ENCODE measurements around the gene ABLIM2. TPM values are rescaled to one million over a fixed set of nuclear protein-coding genes. Genes with fewer than 3 reads are reported as not detected.

ABLIM2 gene
- total and polyA plus RNA-seq, 2 of the 13 experiments (the other 11 are each of a cell fraction or from before 2014, with no cell fraction given), result 0.20 to 0.37 TPM

GRCh38 chr4:8050555-8051206 lies 107.9 kb downstream of the ABLIM2 start (continued):
- peak; percentile 66; the same call in 1 of the 2 replicates for TF ChIP-seq KDM5B (CRISPR knock-in tag; IDR thresholded peaks at IDR 0.05; ENCODE audit: borderline replicate concordance)
- TF ChIP-seq HNRNPUL1 (IDR thresholded peaks at IDR 0.05; ENCODE audit: low read depth, low read length), result no peak
- TF ChIP-seq CHCHD3 (CRISPR knock-in tag; IDR thresholded peaks at IDR 0.05), result no peak
- no peak for TF ChIP-seq TOPORS (CRISPR knock-in tag; IDR thresholded peaks at IDR 0.05)
- no peak for TF ChIP-seq TMF1 (CRISPR knock-in tag; IDR thresholded peaks at IDR 0.05; ENCODE audit: low read depth)
- no peak for TF ChIP-seq ZBTB8A (CRISPR knock-in tag; IDR thresholded peaks at IDR 0.05; ENCODE audit: borderline replicate concordance, low read depth)
- peak; percentile 30; the same call in 1 of the 2 replicates for TF ChIP-seq ZBTB25 (CRISPR knock-in tag; IDR thresholded peaks at IDR 0.05)
- TF ChIP-seq ZBTB26 (CRISPR knock-in tag; IDR thresholded peaks at IDR 0.05; ENCODE audit: borderline replicate concordance), result 0 out of 2 replicates have a peak, but pooled peaks have one; percentile 48
- no peak for TF ChIP-seq HOXA7 (CRISPR knock-in tag; IDR thresholded peaks at IDR 0.05)
- TF ChIP-seq NRL (CRISPR knock-in tag; IDR thresholded peaks at IDR 0.05; ENCODE audit: borderline replicate concordance), result no peak; the same call in 1 of the 2 replicates
- no peak for TF ChIP-seq ZNF225 (CRISPR knock-in tag; IDR thresholded peaks at IDR 0.05)
- TF ChIP-seq, protein P1, sequence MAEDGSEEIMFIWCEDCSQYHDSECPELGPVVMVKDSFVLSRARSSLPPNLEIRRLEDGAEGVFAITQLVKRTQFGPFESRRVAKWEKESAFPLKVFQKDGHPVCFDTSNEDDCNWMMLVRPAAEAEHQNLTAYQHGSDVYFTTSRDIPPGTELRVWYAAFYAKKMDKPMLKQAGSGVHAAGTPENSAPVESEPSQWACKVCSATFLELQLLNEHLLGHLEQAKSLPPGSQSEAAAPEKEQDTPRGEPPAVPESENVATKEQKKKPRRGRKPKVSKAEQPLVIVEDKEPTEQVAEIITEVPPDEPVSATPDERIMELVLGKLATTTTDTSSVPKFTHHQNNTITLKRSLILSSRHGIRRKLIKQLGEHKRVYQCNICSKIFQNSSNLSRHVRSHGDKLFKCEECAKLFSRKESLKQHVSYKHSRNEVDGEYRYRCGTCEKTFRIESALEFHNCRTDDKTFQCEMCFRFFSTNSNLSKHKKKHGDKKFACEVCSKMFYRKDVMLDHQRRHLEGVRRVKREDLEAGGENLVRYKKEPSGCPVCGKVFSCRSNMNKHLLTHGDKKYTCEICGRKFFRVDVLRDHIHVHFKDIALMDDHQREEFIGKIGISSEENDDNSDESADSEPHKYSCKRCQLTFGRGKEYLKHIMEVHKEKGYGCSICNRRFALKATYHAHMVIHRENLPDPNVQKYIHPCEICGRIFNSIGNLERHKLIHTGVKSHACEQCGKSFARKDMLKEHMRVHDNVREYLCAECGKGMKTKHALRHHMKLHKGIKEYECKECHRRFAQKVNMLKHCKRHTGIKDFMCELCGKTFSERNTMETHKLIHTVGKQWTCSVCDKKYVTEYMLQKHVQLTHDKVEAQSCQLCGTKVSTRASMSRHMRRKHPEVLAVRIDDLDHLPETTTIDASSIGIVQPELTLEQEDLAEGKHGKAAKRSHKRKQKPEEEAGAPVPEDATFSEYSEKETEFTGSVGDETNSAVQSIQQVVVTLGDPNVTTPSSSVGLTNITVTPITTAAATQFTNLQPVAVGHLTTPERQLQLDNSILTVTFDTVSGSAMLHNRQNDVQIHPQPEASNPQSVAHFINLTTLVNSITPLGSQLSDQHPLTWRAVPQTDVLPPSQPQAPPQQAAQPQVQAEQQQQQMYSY (CRISPR knock-in tag; IDR thresholded peaks at IDR 0.05), result no peak
- TF ChIP-seq SP4 (CRISPR knock-in tag; IDR thresholded peaks at IDR 0.05), result peak; percentile 68; the same call in 1 of the 2 replicates
- TF ChIP-seq ZNF232 (CRISPR knock-in tag; IDR thresholded peaks at IDR 0.05; ENCODE audit: borderline replicate concordance), result no peak
- TF ChIP-seq ZNF687 (CRISPR knock-in tag; IDR thresholded peaks at IDR 0.05), result peak; percentile 97
- no peak for TF ChIP-seq RORA (CRISPR knock-in tag; IDR thresholded peaks at IDR 0.05)
- peak; percentile 36; the same call in 1 of the 2 replicates for TF ChIP-seq TSC22D2 (CRISPR knock-in tag; IDR thresholded peaks at IDR 0.05; ENCODE audit: borderline replicate concordance)
- TF ChIP-seq KLF12 (CRISPR knock-in tag; IDR thresholded peaks at IDR 0.05; ENCODE audit: borderline replicate concordance), result no peak
- TF ChIP-seq ZNF33B (CRISPR knock-in tag; IDR thresholded peaks at IDR 0.05), result no peak

All from HepG2 (cell line).